Left hindlimb (tissue), 1 donor: ENCODE data around the gene TMIGD3.

Experiments used
- DNase-seq: peaks from one replicate; pipeline ENCODE4 v3.0.0-alpha.2; 2018

TMIGD3 gene

GRCh38 chr1:111474106-111474505 lies 29.3 kb downstream of the TMIGD3 start:
- no peak for DNase-seq

GRCh38 chr1:111471538-111471937 lies 31.9 kb downstream of the TMIGD3 start:
- DNase-seq = no peak

- DNase-seq = no peak
These were observed 32.4 kb downstream of the TMIGD3 start for GRCh38 chr1:111471012-111471411.

- no peak for DNase-seq
These were observed 32.8 kb downstream of the TMIGD3 start for GRCh38 chr1:111470596-111470995.

GRCh38 chr1:111469539-111469938 lies 33.9 kb downstream of the TMIGD3 start:
- no peak for DNase-seq

- no peak for DNase-seq
These were observed 34.7 kb downstream of the TMIGD3 start for GRCh38 chr1:111468717-111469100.

- no peak for DNase-seq
These were observed 35.3 kb downstream of the TMIGD3 start for GRCh38 chr1:111467865-111468716.

- no peak for DNase-seq
These were observed 37.0 kb downstream of the TMIGD3 start for GRCh38 chr1:111466480-111466879.

- no peak for DNase-seq
These were observed 37.7 kb downstream of the TMIGD3 start for GRCh38 chr1:111465754-111466153.

GRCh38 chr1:111463029-111463683 lies 40.3 kb downstream of the TMIGD3 start:
- DNase-seq = no peak

GRCh38 chr1:111462370-111463028 lies 40.9 kb downstream of the TMIGD3 start:
- DNase-seq = no peak

GRCh38 chr1:111461765-111462164 lies 41.7 kb downstream of the TMIGD3 start:
- no peak for DNase-seq

- DNase-seq = no peak
These were observed 47.8 kb downstream of the TMIGD3 start for GRCh38 chr1:111455642-111456031.

- no peak for DNase-seq
These were observed 48.4 kb downstream of the TMIGD3 start for GRCh38 chr1:111454859-111455641.

- DNase-seq = no peak
These were observed 49.7 kb downstream of the TMIGD3 start for GRCh38 chr1:111453706-111454105.

GRCh38 chr1:111452581-111452980 lies 50.9 kb downstream of the TMIGD3 start:
- no peak for DNase-seq

- DNase-seq = no peak
These were observed 53.2 kb downstream of the TMIGD3 start for GRCh38 chr1:111450185-111450584.

- DNase-seq = no peak
These were observed 53.8 kb downstream of the TMIGD3 start for GRCh38 chr1:111449703-111450017.

- peak; percentile 97 for DNase-seq
These were observed 54.3 kb downstream of the TMIGD3 start, which contains the start of the genes ATP5PB and WDR77 for GRCh38 chr1:111448918-111449702. TSS of gene ATP5PB (plus strand) at chr1:111449464. CDS start at chr1:111449542, 78 bp downstream. TSS of gene WDR77 (minus strand) at chr1:111449256. CDS start at chr1:111449169, 87 bp downstream.

GRCh38 chr1:111448482-111448917 lies 54.9 kb downstream of the TMIGD3 start:
- DNase-seq = no peak

GRCh38 chr1:111446967-111447892 lies 56.2 kb downstream of the TMIGD3 start:
- DNase-seq = no peak
